ENCODE measurements around the gene DZIP1L.

- TF ChIP-seq CTCF (IDR thresholded peaks at IDR 0.05) (no peak), POLR2A (IDR thresholded peaks at IDR 0.05) (no peak)
These were observed 12.4 kb upstream of the DZIP1L start for GRCh38 chr3:138127636-138128365.
